GM21423 (cell line): ENCODE data around the gene PCDHGA9.
"Not testable (repeated sequence)": the region's sequence is repeated elsewhere in the genome, so short reads cannot be mapped to it uniquely, and the experiment has no call there.

ENCODE experiments used
- ATAC-seq: cut with Tn5 transposase; IDR thresholded peaks from one replicate; pipeline ENCODE4 v1.9.1; 2021; ENCODE audit warnings: mild to moderate bottlenecking, moderate library complexity; ENCODE audit not compliant: unreplicated experiment

The PCDHGA9 gene

DNA sequence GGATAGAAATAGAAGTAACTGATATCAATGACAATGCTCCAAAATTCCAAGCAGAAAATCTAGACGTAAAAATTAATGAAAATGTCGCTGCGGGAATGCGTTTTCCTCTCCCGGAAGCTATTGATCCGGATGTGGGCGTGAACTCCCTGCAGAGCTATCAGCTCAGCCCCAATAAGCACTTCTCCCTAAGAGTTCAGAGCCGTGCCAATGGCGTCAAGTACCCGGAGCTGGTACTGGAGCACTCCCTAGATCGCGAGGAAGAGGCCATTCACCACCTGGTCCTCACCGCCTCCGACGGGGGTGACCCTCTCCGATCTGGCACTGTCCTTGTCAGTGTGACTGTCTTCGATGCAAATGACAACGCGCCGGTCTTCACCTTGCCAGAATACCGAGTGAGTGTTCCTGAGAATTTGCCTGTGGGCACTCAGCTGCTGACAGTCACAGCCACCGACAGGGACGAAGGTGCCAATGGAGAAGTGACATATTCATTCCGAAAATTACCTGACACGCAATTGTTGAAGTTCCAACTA lies 11.0 kb downstream of the PCDHGA9 start:
- ATAC-seq = no peak

DNA sequence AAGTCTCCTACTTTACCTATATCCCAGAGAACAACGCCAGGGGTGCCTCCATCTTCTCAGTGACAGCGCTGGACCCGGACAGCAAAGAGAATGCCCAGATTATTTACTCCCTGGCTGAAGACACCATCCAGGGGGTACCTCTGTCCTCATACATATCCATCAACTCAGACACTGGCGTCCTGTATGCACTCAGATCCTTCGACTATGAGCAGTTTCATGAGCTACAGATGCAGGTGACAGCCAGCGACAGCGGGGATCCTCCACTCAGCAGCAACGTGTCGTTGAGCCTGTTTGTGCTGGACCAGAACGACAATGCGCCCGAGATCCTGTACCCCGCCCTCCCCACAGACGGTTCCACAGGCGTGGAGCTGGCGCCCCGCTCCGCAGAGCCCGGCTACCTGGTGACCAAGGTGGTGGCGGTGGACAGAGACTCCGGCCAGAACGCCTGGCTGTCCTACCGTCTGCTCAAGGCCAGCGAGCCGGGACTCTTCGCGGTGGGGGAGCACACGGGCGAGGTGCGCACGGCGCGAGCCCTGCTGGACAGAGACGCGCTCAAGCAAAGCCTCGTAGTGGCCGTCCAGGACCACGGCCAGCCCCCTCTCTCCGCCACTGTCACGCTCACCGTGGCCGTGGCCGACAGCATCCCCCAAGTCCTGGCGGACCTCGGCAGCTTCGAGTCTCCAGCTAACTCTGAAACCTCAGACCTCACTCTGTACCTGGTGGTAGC lies 12.1 kb downstream of the PCDHGA9 start:
- ATAC-seq = not testable (repeated sequence)

DNA sequence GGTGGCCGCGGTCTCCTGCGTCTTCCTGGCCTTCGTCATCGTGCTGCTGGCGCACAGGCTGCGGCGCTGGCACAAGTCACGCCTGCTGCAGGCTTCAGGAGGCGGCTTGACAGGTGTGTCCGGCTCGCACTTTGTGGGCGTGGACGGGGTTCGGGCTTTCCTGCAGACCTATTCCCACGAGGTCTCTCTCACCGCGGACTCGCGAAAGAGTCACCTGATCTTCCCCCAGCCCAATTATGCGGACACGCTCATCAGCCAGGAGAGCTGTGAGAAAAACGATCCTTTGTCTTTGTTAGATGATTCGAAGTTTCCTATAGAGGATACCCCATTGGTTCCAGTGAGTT lies 12.7 kb downstream of the PCDHGA9 start:
- not testable (repeated sequence) for ATAC-seq

DNA sequence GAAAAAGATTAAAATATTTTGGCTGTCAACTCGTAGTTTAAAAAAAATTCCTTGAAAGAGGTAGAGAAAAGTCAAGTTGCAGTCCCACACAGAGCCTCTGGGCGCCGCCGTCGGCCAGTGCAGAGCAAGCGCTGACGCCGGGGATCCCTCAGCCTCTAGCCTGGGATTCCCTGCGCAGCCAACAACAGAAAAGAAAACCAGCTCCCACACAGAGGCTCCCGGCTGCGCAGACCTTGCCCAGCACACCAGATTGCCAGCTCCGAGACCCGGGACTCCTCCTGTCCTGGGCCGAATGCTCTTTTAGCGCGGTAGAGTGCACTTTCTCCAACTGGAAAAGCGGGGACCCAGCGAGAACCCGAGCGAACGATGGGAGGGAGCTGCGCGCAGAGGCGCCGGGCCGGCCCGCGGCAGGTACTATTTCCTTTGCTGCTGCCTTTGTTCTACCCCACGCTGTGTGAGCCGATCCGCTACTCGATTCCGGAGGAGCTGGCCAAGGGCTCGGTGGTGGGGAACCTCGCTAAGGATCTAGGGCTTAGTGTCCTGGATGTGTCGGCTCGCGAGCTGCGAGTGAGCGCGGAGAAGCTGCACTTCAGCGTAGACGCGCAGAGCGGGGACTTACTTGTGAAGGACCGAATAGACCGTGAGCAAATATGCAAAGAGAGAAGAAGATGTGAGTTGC lies 15.1 kb downstream of the PCDHGA9 start, which contains the start of gene PCDHGB7:
PCDHGB7 (plus strand) TSS at position 184 of the 679 bp plus-strand sequence; CDS start at position 367, 183 bp downstream.
- peak; percentile 75 for ATAC-seq

DNA sequence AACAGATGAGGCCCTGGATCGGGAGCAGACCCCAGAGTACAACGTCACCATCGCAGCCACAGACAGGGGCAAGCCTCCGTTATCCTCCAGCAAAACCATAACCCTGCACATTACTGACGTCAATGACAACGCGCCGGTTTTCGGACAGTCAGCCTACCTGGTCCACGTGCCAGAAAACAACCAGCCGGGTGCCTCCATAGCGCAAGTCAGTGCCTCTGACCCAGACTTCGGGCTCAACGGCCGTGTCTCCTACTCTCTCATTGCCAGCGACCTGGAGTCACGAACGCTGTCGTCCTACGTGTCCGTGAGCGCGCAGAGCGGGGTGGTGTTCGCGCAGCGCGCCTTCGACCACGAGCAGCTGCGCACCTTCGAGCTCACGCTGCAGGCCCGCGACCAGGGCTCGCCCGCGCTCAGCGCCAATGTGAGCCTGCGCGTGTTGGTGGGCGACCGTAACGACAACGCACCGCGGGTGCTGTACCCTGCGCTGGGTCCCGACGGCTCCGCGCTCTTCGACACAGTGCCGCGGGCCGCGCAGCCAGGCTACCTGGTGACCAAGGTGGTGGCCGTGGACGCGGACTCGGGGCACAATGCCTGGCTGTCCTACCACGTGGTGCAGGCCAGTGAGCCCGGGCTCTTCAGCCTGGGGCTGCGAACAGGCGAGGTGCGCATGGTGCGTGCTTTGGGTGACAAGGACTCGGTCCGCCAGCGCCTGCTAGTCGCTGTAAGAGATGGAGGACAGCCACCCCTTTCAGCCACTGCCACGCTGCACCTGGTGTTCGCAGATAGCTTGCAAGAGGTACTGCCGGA lies 16.7 kb downstream of the PCDHGA9 start:
- no peak for ATAC-seq

DNA sequence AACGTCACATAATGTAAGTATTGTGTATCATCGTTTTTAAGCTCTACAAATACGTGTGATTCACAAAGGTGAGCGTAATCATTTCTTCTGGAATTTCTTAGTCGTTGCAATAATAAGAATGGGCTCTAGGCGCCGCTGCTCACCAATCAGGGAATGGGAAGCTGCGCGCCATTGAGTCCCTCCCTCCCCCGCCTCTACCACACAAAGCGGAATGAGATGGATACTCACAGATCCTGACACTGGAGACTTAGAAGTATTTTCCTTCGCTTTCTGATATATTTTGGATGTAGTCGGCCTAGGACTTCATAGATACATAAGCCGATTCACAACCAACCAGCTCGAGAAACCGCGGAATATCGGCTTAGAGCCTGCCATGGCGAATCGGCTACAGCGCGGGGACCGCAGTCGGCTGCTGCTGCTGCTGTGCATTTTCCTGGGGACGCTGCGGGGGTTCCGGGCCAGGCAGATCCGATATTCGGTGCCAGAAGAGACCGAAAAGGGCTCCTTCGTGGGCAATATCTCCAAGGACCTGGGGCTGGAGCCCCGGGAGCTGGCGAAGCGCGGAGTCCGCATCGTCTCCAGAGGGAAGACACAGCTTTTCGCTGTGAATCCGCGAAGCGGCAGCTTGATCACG lies 18.4 kb downstream of the PCDHGA9 start, which contains the start of gene PCDHGA11:
PCDHGA11 (plus strand) TSS at position 197 of the 634 bp plus-strand sequence; CDS start at position 374, 177 bp downstream.
- ATAC-seq = no peak

DNA sequence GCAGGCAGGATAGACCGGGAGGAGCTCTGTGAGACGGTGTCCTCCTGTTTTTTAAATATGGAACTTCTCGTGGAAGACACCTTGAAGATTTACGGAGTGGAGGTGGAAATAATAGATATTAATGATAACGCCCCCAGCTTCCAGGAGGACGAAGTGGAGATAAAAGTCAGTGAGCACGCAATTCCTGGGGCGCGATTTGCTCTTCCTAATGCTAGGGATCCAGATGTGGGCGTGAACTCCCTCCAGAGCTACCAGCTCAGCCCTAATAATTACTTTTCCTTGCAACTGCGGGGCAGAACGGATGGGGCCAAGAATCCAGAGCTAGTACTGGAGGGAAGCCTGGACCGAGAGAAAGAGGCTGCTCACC lies 18.9 kb downstream of the PCDHGA9 start:
- no peak for ATAC-seq

DNA sequence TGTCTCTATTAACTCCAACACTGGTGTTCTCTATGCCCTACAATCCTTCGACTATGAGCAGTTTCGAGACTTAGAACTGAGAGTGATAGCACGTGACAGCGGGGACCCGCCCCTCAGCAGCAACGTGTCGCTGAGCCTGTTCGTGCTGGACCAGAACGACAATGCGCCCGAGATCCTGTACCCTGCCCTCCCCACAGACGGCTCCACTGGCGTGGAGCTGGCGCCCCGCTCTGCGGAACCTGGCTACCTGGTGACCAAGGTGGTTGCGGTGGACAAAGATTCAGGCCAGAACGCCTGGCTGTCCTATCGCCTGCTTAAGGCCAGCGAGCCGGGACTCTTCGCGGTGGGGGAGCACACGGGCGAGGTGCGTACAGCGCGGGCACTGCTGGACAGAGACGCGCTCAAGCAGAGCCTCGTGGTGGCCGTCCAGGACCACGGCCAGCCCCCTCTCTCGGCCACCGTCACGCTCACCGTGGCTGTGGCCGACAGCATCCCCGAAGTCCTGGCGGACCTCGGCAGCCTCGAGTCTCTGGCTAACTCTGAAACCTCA lies 20.2 kb downstream of the PCDHGA9 start:
- ATAC-seq = no peak

DNA sequence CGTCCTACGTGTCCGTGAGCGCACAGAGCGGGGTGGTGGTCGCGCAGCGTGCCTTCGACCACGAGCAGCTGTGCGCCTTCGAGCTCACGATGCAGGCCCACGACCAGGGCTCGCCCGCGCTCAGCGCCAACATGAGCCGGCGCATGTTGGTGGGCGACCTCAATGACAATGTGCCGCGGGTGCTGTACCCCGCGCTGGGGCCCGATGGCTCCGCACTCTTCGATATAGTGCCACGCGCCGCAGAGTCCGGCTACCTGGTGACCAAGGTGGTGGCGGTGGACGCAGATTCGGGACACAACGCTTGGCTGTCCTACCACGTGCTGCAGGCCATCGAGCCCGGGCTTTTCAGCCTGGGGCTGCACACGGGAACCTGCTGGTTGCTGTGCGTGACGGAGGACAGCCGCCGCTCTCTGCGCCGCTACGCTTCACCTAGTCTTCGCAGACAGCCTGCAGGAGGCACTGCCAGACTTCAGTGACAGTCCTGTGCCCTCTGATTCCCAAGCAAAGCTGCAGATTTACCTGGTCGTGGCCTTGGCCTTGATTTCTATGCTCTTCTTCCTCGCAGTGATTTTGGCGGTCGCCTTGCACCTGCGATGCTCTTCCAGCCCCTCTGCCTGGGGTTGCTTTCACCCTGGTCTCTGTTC lies 25.3 kb downstream of the PCDHGA9 start:
- no peak for ATAC-seq

DNA sequence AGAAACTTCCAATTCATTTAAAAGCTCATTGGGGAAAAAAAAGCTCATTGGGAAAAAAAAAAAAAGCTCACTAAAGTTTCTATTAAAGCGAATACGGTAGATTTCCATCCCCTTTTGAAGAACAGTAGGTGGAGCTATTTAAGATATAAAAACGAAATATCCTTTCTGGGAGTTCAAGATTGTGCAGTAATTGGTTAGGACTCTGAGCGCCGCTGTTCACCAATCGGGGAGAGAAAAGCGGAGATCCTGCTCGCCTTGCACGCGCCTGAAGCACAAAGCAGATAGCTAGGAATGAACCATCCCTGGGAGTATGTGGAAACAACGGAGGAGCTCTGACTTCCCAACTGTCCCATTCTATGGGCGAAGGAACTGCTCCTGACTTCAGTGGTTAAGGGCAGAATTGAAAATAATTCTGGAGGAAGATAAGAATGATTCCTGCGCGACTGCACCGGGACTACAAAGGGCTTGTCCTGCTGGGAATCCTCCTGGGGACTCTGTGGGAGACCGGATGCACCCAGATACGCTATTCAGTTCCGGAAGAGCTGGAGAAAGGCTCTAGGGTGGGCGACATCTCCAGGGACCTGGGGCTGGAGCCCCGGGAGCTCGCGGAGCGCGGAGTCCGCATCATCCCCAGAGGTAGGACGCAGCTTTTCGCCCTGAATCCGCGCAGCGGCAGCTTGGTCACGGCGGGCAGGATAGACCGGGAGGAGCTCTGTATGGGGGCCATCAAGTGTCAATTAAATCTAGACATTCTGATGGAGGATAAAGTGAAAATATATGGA lies 27.9 kb downstream of the PCDHGA9 start, which contains the start of gene PCDHGA12:
PCDHGA12 (plus strand) TSS at position 176 of the 782 bp plus-strand sequence; CDS start at position 429, 253 bp downstream.
- peak; percentile 86 for ATAC-seq

DNA sequence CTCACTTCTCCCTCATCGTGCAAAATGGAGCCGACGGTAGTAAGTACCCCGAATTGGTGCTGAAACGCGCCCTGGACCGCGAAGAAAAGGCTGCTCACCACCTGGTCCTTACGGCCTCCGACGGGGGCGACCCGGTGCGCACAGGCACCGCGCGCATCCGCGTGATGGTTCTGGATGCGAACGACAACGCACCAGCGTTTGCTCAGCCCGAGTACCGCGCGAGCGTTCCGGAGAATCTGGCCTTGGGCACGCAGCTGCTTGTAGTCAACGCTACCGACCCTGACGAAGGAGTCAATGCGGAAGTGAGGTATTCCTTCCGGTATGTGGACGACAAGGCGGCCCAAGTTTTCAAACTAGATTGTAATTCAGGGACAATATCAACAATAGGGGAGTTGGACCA lies 28.7 kb downstream of the PCDHGA9 start:
- no peak for ATAC-seq

DNA sequence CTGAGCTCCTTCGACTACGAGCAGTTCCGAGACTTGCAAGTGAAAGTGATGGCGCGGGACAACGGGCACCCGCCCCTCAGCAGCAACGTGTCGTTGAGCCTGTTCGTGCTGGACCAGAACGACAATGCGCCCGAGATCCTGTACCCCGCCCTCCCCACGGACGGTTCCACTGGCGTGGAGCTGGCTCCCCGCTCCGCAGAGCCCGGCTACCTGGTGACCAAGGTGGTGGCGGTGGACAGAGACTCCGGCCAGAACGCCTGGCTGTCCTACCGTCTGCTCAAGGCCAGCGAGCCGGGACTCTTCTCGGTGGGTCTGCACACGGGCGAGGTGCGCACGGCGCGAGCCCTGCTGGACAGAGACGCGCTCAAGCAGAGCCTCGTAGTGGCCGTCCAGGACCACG lies 29.7 kb downstream of the PCDHGA9 start:
- ATAC-seq = not testable (repeated sequence)

DNA sequence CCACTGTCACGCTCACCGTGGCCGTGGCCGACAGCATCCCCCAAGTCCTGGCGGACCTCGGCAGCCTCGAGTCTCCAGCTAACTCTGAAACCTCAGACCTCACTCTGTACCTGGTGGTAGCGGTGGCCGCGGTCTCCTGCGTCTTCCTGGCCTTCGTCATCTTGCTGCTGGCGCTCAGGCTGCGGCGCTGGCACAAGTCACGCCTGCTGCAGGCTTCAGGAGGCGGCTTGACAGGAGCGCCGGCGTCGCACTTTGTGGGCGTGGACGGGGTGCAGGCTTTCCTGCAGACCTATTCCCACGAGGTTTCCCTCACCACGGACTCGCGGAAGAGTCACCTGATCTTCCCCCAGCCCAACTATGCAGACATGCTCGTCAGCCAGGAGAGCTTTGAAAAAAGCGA lies 30.1 kb downstream of the PCDHGA9 start:
- ATAC-seq = not testable (repeated sequence)

DNA sequence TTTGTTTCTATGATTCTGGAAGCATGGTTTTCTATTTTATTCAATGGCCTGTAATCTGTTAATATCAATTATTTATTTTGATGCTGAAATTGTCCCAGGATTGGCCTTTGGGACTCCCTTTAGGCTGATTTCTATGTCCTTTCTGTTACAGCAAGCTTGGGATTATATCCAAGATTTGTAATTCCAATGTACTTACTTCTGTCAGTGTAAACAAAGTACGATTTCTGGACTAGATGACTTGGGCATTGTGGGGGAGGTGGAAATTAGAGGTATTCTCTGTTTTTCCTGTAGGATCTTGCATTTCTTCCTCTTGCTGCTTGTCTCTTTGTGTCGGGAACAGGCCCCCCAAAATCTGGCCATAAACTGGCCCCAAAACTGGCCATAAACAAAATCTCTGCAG lies 31.4 kb downstream of the PCDHGA9 start:
- ATAC-seq = no peak

DNA sequence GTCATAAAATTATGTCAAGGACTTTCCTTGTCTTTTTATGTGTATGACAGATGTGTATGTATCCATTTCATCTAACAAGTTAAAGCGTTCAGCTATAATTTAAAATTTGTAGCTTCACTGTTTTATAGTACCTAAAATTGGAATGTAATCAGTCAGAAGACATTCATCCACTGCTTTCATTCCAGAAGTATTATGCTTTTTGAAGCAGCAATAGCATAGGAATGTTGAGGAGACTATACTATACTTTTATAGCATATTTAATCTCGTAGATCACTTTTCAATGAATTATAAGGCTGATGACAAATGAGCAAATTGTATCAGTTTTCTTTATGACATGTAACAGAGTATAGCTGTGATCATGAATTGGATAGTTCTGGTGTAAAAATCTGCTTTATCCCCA lies 34.6 kb downstream of the PCDHGA9 start:
- no peak for ATAC-seq

DNA sequence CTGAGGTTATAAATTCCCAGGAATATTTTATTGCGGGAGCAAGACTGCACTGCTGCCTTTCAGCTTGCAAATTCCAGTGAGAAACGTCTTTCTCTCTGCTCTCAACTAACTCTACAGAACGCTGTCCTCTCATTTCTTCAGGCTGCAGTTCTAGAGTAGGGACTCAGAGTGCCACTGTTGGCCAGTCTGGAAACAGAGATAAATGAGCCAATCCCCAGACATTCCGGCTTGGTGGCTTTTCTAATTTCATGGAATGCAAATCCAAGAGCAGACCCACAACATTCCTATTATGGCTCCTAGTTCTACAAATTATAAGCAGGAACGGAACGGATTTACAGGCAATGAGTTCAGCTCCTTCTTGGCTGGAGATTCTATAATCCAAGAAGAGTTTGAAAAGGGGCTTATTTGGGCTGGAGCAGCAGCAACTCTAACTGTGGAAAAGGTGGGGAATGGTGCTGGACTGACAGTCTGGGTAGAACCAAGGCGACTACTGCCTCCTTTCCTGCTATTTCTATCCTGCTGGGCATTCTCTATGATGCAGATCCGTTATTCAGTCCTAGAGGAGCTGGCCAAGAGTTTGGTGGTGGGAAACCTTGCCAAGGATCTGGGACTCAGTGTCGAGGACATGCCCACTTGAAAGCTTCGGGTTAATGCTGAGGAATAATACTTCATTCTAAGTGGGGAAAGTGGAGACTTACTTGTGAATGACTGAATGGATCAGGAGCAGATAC lies 37.0 kb downstream of the PCDHGA9 start:
- ATAC-seq = no peak

DNA sequence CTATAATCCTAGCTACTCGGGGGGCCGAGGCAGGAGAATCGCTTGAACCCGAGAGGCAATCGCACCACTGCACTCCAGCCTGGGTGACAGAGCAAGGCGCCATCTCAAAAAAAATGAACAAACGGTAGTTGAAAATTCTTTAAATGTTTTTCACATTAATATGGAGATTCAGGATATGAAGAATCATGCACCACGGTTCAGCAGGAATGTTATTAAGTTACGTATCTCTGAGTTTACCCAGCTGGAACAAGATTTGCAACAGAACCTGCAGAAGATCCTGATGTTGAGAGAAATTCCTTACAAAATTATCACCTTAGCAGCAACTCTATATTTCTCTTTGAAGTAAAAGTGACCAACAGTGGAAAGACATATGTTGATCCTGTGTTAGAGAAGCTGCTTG lies 37.8 kb downstream of the PCDHGA9 start:
- ATAC-seq = no peak

DNA sequence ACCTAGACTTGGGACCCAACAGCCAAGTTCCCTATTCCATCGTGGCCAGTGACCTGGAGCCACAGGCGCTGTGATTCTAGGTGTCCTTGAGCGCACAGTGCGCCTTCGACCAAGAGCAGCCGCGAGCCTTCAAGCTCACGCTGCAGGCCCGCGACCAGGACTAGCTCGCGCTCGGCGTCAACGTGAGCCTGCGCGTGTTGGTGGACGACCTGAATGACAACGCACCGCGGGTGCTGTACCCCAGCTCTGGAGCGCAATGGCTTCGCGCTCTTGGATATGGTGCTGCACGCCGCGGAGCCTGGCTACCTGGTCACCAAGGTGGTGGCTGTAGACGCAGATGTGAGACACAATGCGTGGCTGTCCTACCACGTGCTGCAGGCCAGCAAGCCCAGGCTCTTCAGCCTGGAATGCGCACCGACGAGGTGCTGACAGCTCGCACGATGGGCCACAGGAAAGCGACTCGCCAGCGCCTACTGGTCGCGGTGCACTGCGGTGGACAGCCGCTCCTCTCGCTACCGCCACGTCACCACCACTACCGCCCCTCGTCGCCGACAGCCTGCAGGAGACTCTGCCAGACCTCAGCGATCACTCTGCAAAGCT lies 39.1 kb downstream of the PCDHGA9 start:
- ATAC-seq = no peak
